Erythroblast (primary cell): Measurements from ENCODE around the gene CMIP.

ENCODE experiments used
- GATA1 ChIP-seq: IDR thresholded peaks from 2 replicates; pipeline ENCODE4 v1.6.1; 2011; ENCODE audit warnings: low read depth, mild to moderate bottlenecking, control low read depth, low read length, moderate library complexity
- POLR2A ChIP-seq: IDR thresholded peaks from 2 replicates; pipeline ENCODE4 v1.6.1; 2011; ENCODE audit warnings: mild to moderate bottlenecking, low read length

DNA sequence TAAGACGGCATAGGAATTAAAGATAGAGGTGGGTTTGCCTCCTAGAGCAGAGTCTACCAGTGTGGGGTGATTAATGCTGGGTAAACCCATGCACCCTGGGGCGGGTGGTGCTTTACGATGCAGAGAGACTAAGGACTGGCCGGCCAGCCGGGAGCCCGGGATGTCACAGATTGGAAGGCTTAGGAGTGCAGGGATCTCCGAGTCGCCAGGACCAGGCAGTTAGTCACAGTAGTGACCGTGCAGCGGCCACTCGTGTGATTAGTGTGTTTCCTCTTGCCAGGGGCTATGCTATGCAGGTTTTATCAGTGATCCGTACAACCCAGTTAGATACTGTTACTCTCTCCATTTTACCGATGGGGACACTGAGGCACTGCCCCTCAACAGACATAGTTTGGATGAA is 10.4 kb downstream of the CMIP start:
- TF ChIP-seq POLR2A (no peak), GATA1 (no peak)
